Right lobe of liver (tissue), 4 donors: ENCODE measurements around the gene SLC25A17.

Experiments used
- POLR2A ChIP-seq: fragments of 450-650 bp; IDR thresholded peaks from one replicate; pipeline ENCODE4 v1.6.1; 2017; ENCODE audit warnings: antibody characterized with exemption, mild to moderate bottlenecking
- TF ChIP-seq, protein P1 (sequence below), 4 donors: fragments of 200-600 bp in 3 of 4; fragments of 450-650 bp in 1 of 4; IDR thresholded peaks; one replicate each; pipeline versions ENCODE4 v1.5.1 to v1.8.0; 2016 to 2022; ENCODE audit warnings: antibody characterized with exemption in 4 of 4, mild to moderate bottlenecking in 2 of 4
- donor health status: DM: no; HTN: no; CAD: no.
- donor health status: DM: no; HTN: no; CAD: no.
- donor health status: DM: no; HTN: yes; CAD: no.

DNA sequence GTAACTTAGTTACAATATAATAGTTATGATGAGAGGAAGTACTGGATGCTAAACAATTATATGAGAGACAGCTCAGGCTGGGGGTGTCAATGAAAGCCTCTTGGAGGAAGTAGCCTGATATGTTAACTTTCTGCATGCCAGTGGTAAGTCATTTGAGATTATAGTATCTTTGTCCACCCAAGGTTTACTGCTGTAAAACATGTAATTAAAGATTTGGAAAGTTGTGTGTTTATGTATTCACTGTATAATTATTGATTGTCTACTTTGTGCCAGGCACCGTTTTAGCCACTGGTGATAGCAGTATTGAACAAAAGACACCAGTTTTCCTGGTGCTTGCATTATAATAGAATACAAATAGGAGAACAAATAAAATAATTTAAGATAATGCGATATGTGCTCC is 43.4 kb upstream of the SLC25A17 start:
- TF ChIP-seq, protein P1, sequence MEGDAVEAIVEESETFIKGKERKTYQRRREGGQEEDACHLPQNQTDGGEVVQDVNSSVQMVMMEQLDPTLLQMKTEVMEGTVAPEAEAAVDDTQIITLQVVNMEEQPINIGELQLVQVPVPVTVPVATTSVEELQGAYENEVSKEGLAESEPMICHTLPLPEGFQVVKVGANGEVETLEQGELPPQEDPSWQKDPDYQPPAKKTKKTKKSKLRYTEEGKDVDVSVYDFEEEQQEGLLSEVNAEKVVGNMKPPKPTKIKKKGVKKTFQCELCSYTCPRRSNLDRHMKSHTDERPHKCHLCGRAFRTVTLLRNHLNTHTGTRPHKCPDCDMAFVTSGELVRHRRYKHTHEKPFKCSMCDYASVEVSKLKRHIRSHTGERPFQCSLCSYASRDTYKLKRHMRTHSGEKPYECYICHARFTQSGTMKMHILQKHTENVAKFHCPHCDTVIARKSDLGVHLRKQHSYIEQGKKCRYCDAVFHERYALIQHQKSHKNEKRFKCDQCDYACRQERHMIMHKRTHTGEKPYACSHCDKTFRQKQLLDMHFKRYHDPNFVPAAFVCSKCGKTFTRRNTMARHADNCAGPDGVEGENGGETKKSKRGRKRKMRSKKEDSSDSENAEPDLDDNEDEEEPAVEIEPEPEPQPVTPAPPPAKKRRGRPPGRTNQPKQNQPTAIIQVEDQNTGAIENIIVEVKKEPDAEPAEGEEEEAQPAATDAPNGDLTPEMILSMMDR (IDR thresholded peaks at IDR 0.05), result no peak
- TF ChIP-seq POLR2A, result no peak
